HG03175 (cell line): ENCODE measurements around the gene MVB12A.

Experiments used
- ATAC-seq: cut with Tn5 transposase; IDR thresholded peaks from one replicate; pipeline ENCODE4 v1.9.1; 2021; ENCODE audit warnings: mild to moderate bottlenecking, moderate library complexity; ENCODE audit not compliant: unreplicated experiment

The MVB12A gene

GRCh38 chr19:17404621-17405249 lies 15.1 kb upstream of the MVB12A start:
- no peak for ATAC-seq

GRCh38 chr19:17405250-17406045 lies 14.4 kb upstream of the MVB12A start, which contains the start of gene BST2:
BST2 (minus strand) TSS chr19:17405630; CDS start chr19:17405575, 55 bp downstream.
- ATAC-seq = peak; percentile 79

- peak; percentile 14 for ATAC-seq
Measured at GRCh38 chr19:17406046-17406886, 13.6 kb upstream of the MVB12A start.

- no peak for ATAC-seq
Measured at GRCh38 chr19:17406887-17407196, 13.0 kb upstream of the MVB12A start.

- ATAC-seq = no peak
Measured at GRCh38 chr19:17409990-17410389, 9.9 kb upstream of the MVB12A start.

- no peak for ATAC-seq
Measured at GRCh38 chr19:17411801-17412200, 8.0 kb upstream of the MVB12A start.

GRCh38 chr19:17414097-17414496 lies 5.8 kb upstream of the MVB12A start:
- no peak for ATAC-seq

GRCh38 chr19:17415121-17415520 lies 4.7 kb upstream of the MVB12A start:
- ATAC-seq = no peak

- no peak for ATAC-seq
Measured at GRCh38 chr19:17418710-17419109, 1.1 kb upstream of the MVB12A start.

- ATAC-seq = no peak
Measured at GRCh38 chr19:17419154-17419620, 660 bp upstream of the MVB12A start.

- no peak for ATAC-seq
Measured at GRCh38 chr19:17420475-17420924, 653 bp downstream of the MVB12A start.

- ATAC-seq = no peak
Measured at GRCh38 chr19:17421942-17422341, 2.1 kb downstream of the MVB12A start.

- ATAC-seq = no peak
Measured at GRCh38 chr19:17423429-17424208, 3.8 kb downstream of the MVB12A start.

- ATAC-seq = no peak
Measured at GRCh38 chr19:17424743-17425365, 5.0 kb downstream of the MVB12A start.

- ATAC-seq = no peak
Measured at GRCh38 chr19:17429641-17430113, 9.8 kb downstream of the MVB12A start.

GRCh38 chr19:17431417-17431816 lies 11.6 kb downstream of the MVB12A start:
- ATAC-seq = no peak

GRCh38 chr19:17435218-17435617 lies 15.4 kb downstream of the MVB12A start:
- no peak for ATAC-seq

- no peak for ATAC-seq
Measured at GRCh38 chr19:17436094-17436873, 16.4 kb downstream of the MVB12A start.

- no peak for ATAC-seq
Measured at GRCh38 chr19:17436874-17437267, 17.0 kb downstream of the MVB12A start.
